ENCODE data around the gene TSPAN9. TPM values are rescaled to one million over a fixed set of nuclear protein-coding genes. Genes with fewer than 3 reads are reported as not detected.

TSPAN9 gene
- total and polyA plus RNA-seq, 2 of the 4 experiments (the other 2 are of a cell fraction), result 17.7 to 39.1 TPM

DNA sequence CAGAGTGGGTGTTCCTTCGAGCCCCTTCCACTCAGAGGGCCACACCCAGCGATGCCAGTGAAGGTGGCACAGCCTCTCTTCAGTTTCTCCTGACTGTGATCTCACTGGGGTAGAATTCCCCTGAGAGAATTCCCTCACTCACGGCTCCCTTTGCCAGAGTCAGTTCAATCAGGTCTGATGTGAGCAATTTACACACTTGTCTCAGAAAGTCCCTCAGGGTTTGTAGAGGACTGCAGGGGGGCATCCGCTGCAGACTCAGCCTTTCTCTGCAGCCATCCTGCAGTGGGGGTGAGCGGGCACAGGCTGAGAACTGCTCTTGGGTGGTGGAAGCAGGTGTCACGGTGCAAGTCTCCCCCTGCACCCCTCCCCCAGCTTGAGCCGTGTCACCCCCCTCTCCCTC, 208.4 kb downstream of the TSPAN9 start:
- no peaks in the 10 kb centered on the region for H4K20me1 ChIP-seq (ENCODE audit: insufficient read depth, low read length)
- no peak overlapping the region for H3K14ac ChIP-seq (replicated peaks; ENCODE audit: low read depth, low read length)
- ChIA-PET POLR2A (ENCODE audit: unreplicated experiment) (no interaction called here), CTCF (no interaction called here)
- no peak overlapping the region for H3K4ac ChIP-seq (ENCODE audit: low read depth, low read length)
- dilution Hi-C loops (cut with HindIII; ENCODE audit: low sequenced_read_pairs, unreplicated experiment) (no loop called here), intact Hi-C loops (cut with micrococcal nuclease) (no loop called here), in situ Hi-C loops (cut with MboI; ENCODE audit: low sequenced_read_pairs) (no loop called here)
- peaks cover 8% of the 10 kb centered on the region; the same call in 1 of the 2 replicates for H3K36me3 ChIP-seq (ENCODE audit: control insufficient read depth, insufficient read depth, low read length)
- no peak overlapping the region for H2AK9ac ChIP-seq (replicated peaks; ENCODE audit: low read depth, low read length, poor library complexity)
- no peak overlapping the region for H3K18ac ChIP-seq (ENCODE audit: low read depth, low read length)
- no peak overlapping the region for H3K56ac ChIP-seq (ENCODE audit: extremely low read depth, insufficient read depth, low read length)
- H3K9ac ChIP-seq (ENCODE audit: low read depth, low read length), result no peak overlapping the region
- H3K4me2 ChIP-seq (ENCODE audit: low read depth, low read length), result no peak overlapping the region
- no peaks in the 10 kb centered on the region for H3K79me1 ChIP-seq (ENCODE audit: low read depth in 1 of 2, low read length in 2 of 2)
- no peak overlapping the region for H2AFZ ChIP-seq (replicated peaks; ENCODE audit: low read length, poor library complexity)
- H3K9me1 ChIP-seq (ENCODE audit: insufficient read depth, low read length), result no peaks in the 10 kb centered on the region
- no peak overlapping the region for H2BK20ac ChIP-seq (ENCODE audit: low read depth, low read length)
- no peaks in the 10 kb centered on the region for H3K4me1 ChIP-seq (ENCODE audit: control insufficient read depth, insufficient read depth, low read length)
- ATAC-seq (ENCODE audit: low read depth) (no peak), DNase-seq (no peak)
- H2AK5ac ChIP-seq (ENCODE audit: low read depth, low read length), result no peak overlapping the region
- no peak overlapping the region for H2BK5ac ChIP-seq (ENCODE audit: low read depth, low read length, poor library complexity, severe bottlenecking)
- WGBS, 2 experiments (ENCODE audit: extremely low coverage in 2 of 2, insufficient read length in 1 of 2), result 90% methylated on average over 2 of the region's 7 CpGs; no CpG with 5 or more reads in 1 of the 2 experiments
- H4K5ac ChIP-seq (ENCODE audit: low read depth, low read length), result no peak overlapping the region
- no peak overlapping the region for H3K27ac ChIP-seq (ENCODE audit: insufficient read depth, low read length)
- BruUV-seq (replicated peaks), result no TSS peak
- TF ChIP-seq FOS (IDR thresholded peaks at IDR 0.05; ENCODE audit: low read depth, low read length) (no peak), CHD1 (IDR thresholded peaks at IDR 0.05; ENCODE audit: low read depth, low read length) (no peak), RAD21 (IDR thresholded peaks at IDR 0.05; ENCODE audit: low read length) (no peak), BHLHE40 (IDR thresholded peaks at IDR 0.05; ENCODE audit: low read depth, low read length) (no peak), POLR2A (IDR thresholded peaks at IDR 0.05; ENCODE audit: low read depth, low read length) (no peak), MXI1 (IDR thresholded peaks at IDR 0.05; ENCODE audit: borderline replicate concordance, low read depth, low read length) (no peak)
- TF ChIP-seq, protein P1, sequence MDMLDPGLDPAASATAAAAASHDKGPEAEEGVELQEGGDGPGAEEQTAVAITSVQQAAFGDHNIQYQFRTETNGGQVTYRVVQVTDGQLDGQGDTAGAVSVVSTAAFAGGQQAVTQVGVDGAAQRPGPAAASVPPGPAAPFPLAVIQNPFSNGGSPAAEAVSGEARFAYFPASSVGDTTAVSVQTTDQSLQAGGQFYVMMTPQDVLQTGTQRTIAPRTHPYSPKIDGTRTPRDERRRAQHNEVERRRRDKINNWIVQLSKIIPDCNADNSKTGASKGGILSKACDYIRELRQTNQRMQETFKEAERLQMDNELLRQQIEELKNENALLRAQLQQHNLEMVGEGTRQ (IDR thresholded peaks at IDR 0.05; ENCODE audit: low read depth, low read length), result no peak
- TF ChIP-seq, protein P2, sequence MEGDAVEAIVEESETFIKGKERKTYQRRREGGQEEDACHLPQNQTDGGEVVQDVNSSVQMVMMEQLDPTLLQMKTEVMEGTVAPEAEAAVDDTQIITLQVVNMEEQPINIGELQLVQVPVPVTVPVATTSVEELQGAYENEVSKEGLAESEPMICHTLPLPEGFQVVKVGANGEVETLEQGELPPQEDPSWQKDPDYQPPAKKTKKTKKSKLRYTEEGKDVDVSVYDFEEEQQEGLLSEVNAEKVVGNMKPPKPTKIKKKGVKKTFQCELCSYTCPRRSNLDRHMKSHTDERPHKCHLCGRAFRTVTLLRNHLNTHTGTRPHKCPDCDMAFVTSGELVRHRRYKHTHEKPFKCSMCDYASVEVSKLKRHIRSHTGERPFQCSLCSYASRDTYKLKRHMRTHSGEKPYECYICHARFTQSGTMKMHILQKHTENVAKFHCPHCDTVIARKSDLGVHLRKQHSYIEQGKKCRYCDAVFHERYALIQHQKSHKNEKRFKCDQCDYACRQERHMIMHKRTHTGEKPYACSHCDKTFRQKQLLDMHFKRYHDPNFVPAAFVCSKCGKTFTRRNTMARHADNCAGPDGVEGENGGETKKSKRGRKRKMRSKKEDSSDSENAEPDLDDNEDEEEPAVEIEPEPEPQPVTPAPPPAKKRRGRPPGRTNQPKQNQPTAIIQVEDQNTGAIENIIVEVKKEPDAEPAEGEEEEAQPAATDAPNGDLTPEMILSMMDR (conservative IDR thresholded peaks at IDR 0.05; ENCODE audit: low read depth, low read length), result no peak
- H3K23ac ChIP-seq (ENCODE audit: low read depth, low read length), result no peak overlapping the region
- no peak overlapping the region for H3K4me3 ChIP-seq (ENCODE audit: insufficient read depth, low read depth, low read length)
- no peaks in the 10 kb centered on the region; the same call in 1 of the 2 replicates for H3K27me3 ChIP-seq (ENCODE audit: control insufficient read depth, insufficient read depth, low read length)
- no peaks in the 10 kb centered on the region for H3K9me3 ChIP-seq (ENCODE audit: control insufficient read depth, insufficient read depth, low read length)
- no peak overlapping the region for H2BK15ac ChIP-seq (ENCODE audit: low read depth, low read length)
- H4K91ac ChIP-seq (ENCODE audit: insufficient read depth, low read depth, low read length), result no peak overlapping the region
- no peak overlapping the region for H2BK120ac ChIP-seq (ENCODE audit: low read depth, low read length)
- H4K8ac ChIP-seq (ENCODE audit: low read depth in 2 of 2, low read length in 2 of 2), result no peak overlapping the region
